Measurements from ENCODE around the gene NOL12.
A peak's percentile ranks its signal among the peaks of the same experiment; 100 is the strongest.

The NOL12 gene

GRCh38 chr22:37732699-37733607, 46.8 kb downstream of the NOL12 start:
- DNase-seq: no peak
- in situ Hi-C loops (cut with HindIII; ENCODE audit: low pct_ligation_motif_present, low pct_unique_long_range_greater_than_20kb, low sequenced_read_pairs): no loop called here

- no peak for DNase-seq
Measured at GRCh38 chr22:37733625-37734401, 47.7 kb downstream of the NOL12 start.

GRCh38 chr22:37734402-37734700, 48.2 kb downstream of the NOL12 start:
- no peak for DNase-seq
- in situ Hi-C loops (cut with HindIII; ENCODE audit: low pct_ligation_motif_present, low pct_unique_long_range_greater_than_20kb, low sequenced_read_pairs): no loop called here

More at GRCh38 chr22:37733625-37734401, 47.7 kb downstream of the NOL12 start:
- in situ Hi-C loops (cut with HindIII; ENCODE audit: low pct_ligation_motif_present, low pct_unique_long_range_greater_than_20kb, low sequenced_read_pairs): no loop called here

- in situ Hi-C loops (cut with HindIII; ENCODE audit: low pct_ligation_motif_present, low pct_unique_long_range_greater_than_20kb, low sequenced_read_pairs): no loop called here
- peak; percentile 44 for DNase-seq
Measured at GRCh38 chr22:37734964-37735451, 48.9 kb downstream of the NOL12 start.

- DNase-seq: no peak
- in situ Hi-C loops (cut with HindIII; ENCODE audit: low pct_ligation_motif_present, low pct_unique_long_range_greater_than_20kb, low sequenced_read_pairs): no loop called here
Measured at GRCh38 chr22:37739035-37739434, 52.9 kb downstream of the NOL12 start.

GRCh38 chr22:37739611-37740049, 53.5 kb downstream of the NOL12 start:
- in situ Hi-C loops (cut with HindIII; ENCODE audit: low pct_ligation_motif_present, low pct_unique_long_range_greater_than_20kb, low sequenced_read_pairs): no loop called here
- no peak for DNase-seq

GRCh38 chr22:37740455-37741311, 54.5 kb downstream of the NOL12 start:
- no peak for DNase-seq

GRCh38 chr22:37741312-37741795, 55.2 kb downstream of the NOL12 start:
- in situ Hi-C loops (cut with HindIII; ENCODE audit: low pct_ligation_motif_present, low pct_unique_long_range_greater_than_20kb, low sequenced_read_pairs): no loop called here
- no peak for DNase-seq

More at GRCh38 chr22:37740455-37741311, 54.5 kb downstream of the NOL12 start:
- in situ Hi-C loops (cut with HindIII; ENCODE audit: low pct_ligation_motif_present, low pct_unique_long_range_greater_than_20kb, low sequenced_read_pairs): no loop called here

- DNase-seq: peak; percentile 85
- in situ Hi-C loops (cut with HindIII; ENCODE audit: low pct_ligation_motif_present, low pct_unique_long_range_greater_than_20kb, low sequenced_read_pairs): no loop called here
Measured at GRCh38 chr22:37742376-37743171, 56.4 kb downstream of the NOL12 start.

All from ACHN (cell line).